Natural killer cell (primary cell): ENCODE data around the gene KRTAP10-9. TPM values are rescaled to one million over a fixed set of nuclear protein-coding genes. Genes with fewer than 3 reads are reported as not detected.

Source experiments
- ATAC-seq, 3 donors: fragments of 150-1000 bp in 2 of 3; fragments of 200-7000 bp in 1 of 3; cut with Tn5 transposase; 1 replicate in 1 of 3; 2 replicates in 2 of 3; pipeline ENCODE4 v1.10.0; 2021; ENCODE audit warnings: mild to moderate bottlenecking in 2 of 3, moderate library complexity in 2 of 3
- DNase-seq, 2 donors: peaks; one replicate each; pipeline versions ENCODE4 v3.0.0 to v3.0.0-alpha.2; 2013 to 2021; ENCODE audit warnings: mixed read lengths in 1 of 2
- H3K27ac ChIP-seq: one replicate; pipeline ENCODE4 v1.5.1; 2013; ENCODE audit warnings: mild to moderate bottlenecking, low read length
- H3K27me3 ChIP-seq: one replicate; pipeline ENCODE4 v1.6.1; 2013; ENCODE audit warnings: low read length; ENCODE audit not compliant: control insufficient read depth, insufficient read depth
- H3K36me3 ChIP-seq: one replicate; pipeline ENCODE4 v1.6.1; 2013; ENCODE audit warnings: low read length; ENCODE audit not compliant: control insufficient read depth, insufficient read depth
- H3K4me1 ChIP-seq: one replicate; pipeline ENCODE4 v1.6.1; 2013; ENCODE audit warnings: low read length; ENCODE audit not compliant: control insufficient read depth, insufficient read depth
- H3K4me3 ChIP-seq: one replicate; pipeline ENCODE4 v1.5.1; 2013; ENCODE audit warnings: low read length
- H3K9me3 ChIP-seq: one replicate; pipeline ENCODE4 v1.6.1; 2013; ENCODE audit warnings: low read length; ENCODE audit not compliant: control insufficient read depth, insufficient read depth
- H3K27ac Mint-ChIP-seq, 2 donors: one replicate each; pipeline ENCODE4 v1.8.0; 2022; ENCODE audit warnings: mild to moderate bottlenecking in 2 of 2, mixed read lengths in 2 of 2, moderate library complexity in 1 of 2
- H3K27me3 Mint-ChIP-seq, 2 donors: one replicate each; pipeline ENCODE4 v1.8.0; 2022; ENCODE audit warnings: low read depth in 2 of 2, mixed read lengths in 2 of 2
- H3K36me3 Mint-ChIP-seq: one replicate; pipeline ENCODE4 v1.8.0; 2022; ENCODE audit warnings: mixed read lengths
- H3K4me1 Mint-ChIP-seq, 2 donors: one replicate each; pipeline ENCODE4 v1.8.0; 2022; ENCODE audit warnings: mixed read lengths in 2 of 2
- H3K4me3 Mint-ChIP-seq: one replicate; pipeline ENCODE4 v1.8.0; 2022; ENCODE audit warnings: mild to moderate bottlenecking, moderate library complexity, mixed read lengths
- H3K9me3 Mint-ChIP-seq, 2 donors: one replicate each; pipeline ENCODE4 v1.8.0; 2022; ENCODE audit warnings: mixed read lengths in 2 of 2
- WGBS: methylation state at CpG from one replicate; pipeline ENCODE4 v1.1.7; 2013; ENCODE audit warnings: missing lambda C conversion rate; ENCODE audit not compliant: insufficient coverage; 5-methylcytosine and 5-hydroxymethylcytosine counted together
- intact Hi-C: fragments of 100-400 bp; cut with micrococcal nuclease; formaldehyde crosslinking; loops from one replicate; pipeline ENCODE4 v1.14.2; 2022
- total RNA-seq, 4 donors: library from RNA; stranded (reverse); fragments of 120-200 nt in 1 of 4; gene quantifications; one replicate each; pipeline versions ENCODE4 v1.2.3 to v1.2.4, GENCODE V29; 2013 to 2022
- TF ChIP-seq, protein P1 (sequence below): fragments of 200-600 bp; IDR thresholded peaks from one replicate; pipeline ENCODE4 v1.8.0; 2022; ENCODE audit warnings: antibody characterized with exemption

The KRTAP10-9 gene
- total RNA-seq, 3 donors from 2014 or later (not counting 1 experiment from before 2014, with no cell fraction given): not detected

DNA sequence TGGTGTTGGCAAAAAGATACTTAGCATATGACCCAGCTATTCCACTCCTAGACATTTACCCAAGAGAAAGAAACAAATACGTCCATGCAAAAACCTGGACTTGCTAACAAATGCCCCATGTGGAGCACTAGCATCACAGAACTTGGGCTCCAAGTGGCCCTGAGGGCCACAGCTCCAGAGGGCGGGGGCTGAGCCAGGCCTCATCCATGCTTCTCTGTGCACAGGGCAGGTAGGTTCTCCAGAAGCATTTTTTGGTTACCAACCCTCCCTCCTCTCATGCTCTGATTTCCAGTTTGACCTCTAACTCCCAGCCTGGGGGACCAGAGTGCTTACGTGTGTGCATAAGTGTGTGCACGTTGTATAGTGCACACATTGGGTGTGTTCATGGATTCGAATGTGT lies 37.8 kb downstream of the KRTAP10-9 start:
- Histone ChIP-seq H3K27ac (no peak overlapping the region), H3K9me3 (no peaks in the 10 kb centered on the region), H3K27me3 (no peaks in the 10 kb centered on the region), H3K4me1 (peaks cover under 1% of the 10 kb centered on the region), H3K4me3 (no peak overlapping the region), H3K36me3 (no peaks in the 10 kb centered on the region)
- Mint-ChIP-seq H3K27me3 (peaks cover 16 to 30% of the 10 kb centered on the region in 2 donors), H3K4me3 (no peak overlapping the region), H3K4me1 (peaks cover 4 to 8% of the 10 kb centered on the region in 2 donors), H3K9me3 (peaks cover 0 to 2% of the 10 kb centered on the region in 2 donors), H3K36me3 (no peaks in the 10 kb centered on the region), H3K27ac (no peak overlapping the region)
- intact Hi-C loops: no loop called here
- 88% methylated on average over 5 of the region's 5 CpGs for WGBS
- no peak for DNase-seq
- TF ChIP-seq, protein P1, sequence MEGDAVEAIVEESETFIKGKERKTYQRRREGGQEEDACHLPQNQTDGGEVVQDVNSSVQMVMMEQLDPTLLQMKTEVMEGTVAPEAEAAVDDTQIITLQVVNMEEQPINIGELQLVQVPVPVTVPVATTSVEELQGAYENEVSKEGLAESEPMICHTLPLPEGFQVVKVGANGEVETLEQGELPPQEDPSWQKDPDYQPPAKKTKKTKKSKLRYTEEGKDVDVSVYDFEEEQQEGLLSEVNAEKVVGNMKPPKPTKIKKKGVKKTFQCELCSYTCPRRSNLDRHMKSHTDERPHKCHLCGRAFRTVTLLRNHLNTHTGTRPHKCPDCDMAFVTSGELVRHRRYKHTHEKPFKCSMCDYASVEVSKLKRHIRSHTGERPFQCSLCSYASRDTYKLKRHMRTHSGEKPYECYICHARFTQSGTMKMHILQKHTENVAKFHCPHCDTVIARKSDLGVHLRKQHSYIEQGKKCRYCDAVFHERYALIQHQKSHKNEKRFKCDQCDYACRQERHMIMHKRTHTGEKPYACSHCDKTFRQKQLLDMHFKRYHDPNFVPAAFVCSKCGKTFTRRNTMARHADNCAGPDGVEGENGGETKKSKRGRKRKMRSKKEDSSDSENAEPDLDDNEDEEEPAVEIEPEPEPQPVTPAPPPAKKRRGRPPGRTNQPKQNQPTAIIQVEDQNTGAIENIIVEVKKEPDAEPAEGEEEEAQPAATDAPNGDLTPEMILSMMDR: no peak
- ATAC-seq: no peak

DNA sequence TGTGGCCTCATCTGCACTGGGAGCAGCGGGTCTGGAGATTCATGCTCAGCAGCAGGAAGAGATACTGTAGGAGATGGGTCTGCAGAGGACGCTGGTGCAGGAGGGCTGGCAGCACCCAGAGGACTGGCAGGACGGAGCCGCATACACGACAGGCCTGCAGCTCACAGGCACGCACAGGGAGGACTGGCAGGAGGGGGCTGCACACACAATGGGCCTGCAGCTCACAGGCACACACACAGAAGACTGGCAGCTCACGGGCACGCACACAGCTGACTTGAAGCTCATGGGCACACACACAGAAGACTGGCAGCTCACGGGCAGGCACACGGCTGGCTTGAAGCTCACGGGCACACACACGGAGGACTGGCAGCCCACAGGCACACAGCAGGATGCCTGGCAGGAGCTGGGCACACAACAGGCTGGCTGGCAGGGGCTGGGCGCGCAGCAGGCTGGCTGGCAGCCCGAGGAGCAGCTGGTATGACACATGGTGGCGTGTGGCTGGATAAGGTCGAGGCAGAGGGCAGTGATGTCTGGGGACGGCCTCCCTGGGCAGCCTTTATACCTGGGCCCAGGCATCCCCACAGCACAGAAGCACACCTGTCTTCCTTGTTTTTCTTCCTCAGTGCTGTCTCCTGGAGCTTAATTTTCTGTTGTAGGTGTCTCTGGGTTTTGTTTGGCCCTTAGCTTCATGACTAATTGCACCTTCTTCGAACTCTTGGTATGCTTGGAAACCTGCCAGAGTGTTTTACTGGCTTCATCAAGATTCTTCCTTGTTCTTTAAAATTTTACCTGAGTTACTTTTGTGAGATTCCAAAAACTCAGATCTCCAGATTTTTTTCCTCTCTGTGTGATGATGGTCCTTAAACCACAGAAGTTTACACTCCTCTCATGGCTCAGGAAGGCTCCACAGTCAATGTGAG lies 39.8 kb downstream of the KRTAP10-9 start, which contains the start of gene KRTAP12-2:
TSS of gene KRTAP12-2 (minus strand) at position 527 of the 920 bp plus-strand sequence. CDS start at position 486, 41 bp downstream.
- DNase-seq (no peak), ATAC-seq (no peak)
- Histone ChIP-seq H3K9me3 (peaks cover 6% of the 10 kb centered on the region), H3K4me1 (no peaks in the 10 kb centered on the region), H3K4me3 (no peak within 1 kb of the TSS), H3K27me3 (no peaks in the 10 kb centered on the region), H3K36me3 (no peaks in the 10 kb centered on the region), H3K27ac (no peak within 1 kb of the TSS)
- TF ChIP-seq, protein P1: no peak
- Mint-ChIP-seq H3K4me3 (no peak within 1 kb of the TSS), H3K27ac (no peak within 1 kb of the TSS), H3K36me3 (peaks cover 1% of the 10 kb centered on the region), H3K27me3 (peaks cover 13 to 25% of the 10 kb centered on the region in 2 donors), H3K4me1 (peaks cover 0 to under 1% of the 10 kb centered on the region in 2 donors), H3K9me3 (peaks cover 0 to 2% of the 10 kb centered on the region in 2 donors)
- whole genome bisulfite sequencing: 72% methylated on average over 17 of the region's 19 CpGs
- intact Hi-C loops: no loop called here

DNA sequence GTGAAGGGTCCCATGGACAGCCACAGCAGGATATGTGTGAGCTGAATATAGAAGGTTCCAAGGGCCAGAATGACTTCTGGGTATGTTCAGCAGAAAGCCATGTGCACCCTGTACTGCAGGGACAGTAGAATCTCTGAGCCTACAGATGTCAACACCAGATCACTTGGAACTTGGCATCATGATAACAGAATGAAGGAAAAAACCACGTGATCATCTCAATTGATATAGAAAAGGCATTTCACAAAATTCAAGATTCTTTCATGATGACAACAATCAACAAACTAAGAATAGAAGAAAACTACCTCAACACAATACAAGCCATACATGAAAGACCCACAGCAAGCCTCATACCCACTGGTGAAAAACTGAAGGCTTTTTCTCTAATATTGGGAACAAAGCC lies 40.7 kb downstream of the KRTAP10-9 start:
- 78% methylated on average over 1 of the region's 1 CpG for WGBS

More for the DNA sequence above, 40.7 kb downstream of the KRTAP10-9 start:
- ATAC-seq (no peak), DNase-seq (no peak)
- peaks cover 13 to 23% of the 10 kb centered on the region in 2 donors for H3K27me3 Mint-ChIP-seq
- Histone ChIP-seq H3K27ac (no peak overlapping the region), H3K36me3 (no peaks in the 10 kb centered on the region), H3K9me3 (peaks cover 12% of the 10 kb centered on the region), H3K27me3 (no peaks in the 10 kb centered on the region), H3K4me3 (no peak overlapping the region), H3K4me1 (no peaks in the 10 kb centered on the region)
- H3K4me1 Mint-ChIP-seq: no peaks in the 10 kb centered on the region
- intact Hi-C loops: no loop called here
- H3K36me3 Mint-ChIP-seq: peaks cover 8% of the 10 kb centered on the region
- H3K4me3 Mint-ChIP-seq: no peak overlapping the region
- TF ChIP-seq, protein P1: no peak
- peaks cover 0 to 4% of the 10 kb centered on the region in 2 donors for H3K9me3 Mint-ChIP-seq
- no peak overlapping the region for H3K27ac Mint-ChIP-seq
